Keratinocyte (primary cell): ENCODE measurements around the gene CBLB. TPM values are rescaled to one million over a fixed set of nuclear protein-coding genes. Genes with fewer than 3 reads are reported as not detected.

ENCODE experiments used
- DNase-seq: peaks from one replicate; pipeline ENCODE4 v3.0.0-alpha.2; 2011; ENCODE audit warnings: low read depth, missing footprints, low spot score
- FAIRE-seq: peaks from 2 replicates; lab custom pipeline; 2011; peaks lifted over from hg19 to GRCh38; lab: Jason Lieb, UNC
- H2AFZ ChIP-seq: 2 replicates; pipeline ENCODE4 v1.6.0; 2012; ENCODE audit warnings: low read length, control low read depth, inconsistent platforms; ENCODE audit not compliant: control insufficient read depth
- H3K27ac ChIP-seq: 2 replicates; pipeline ENCODE4 v1.5.1; 2011; ENCODE audit warnings: low read length; ENCODE audit not compliant: control insufficient read depth, insufficient read depth
- H3K27me3 ChIP-seq: 3 replicates; pipeline ENCODE4 v1.6.0; 2011; ENCODE audit warnings: low read length; ENCODE audit not compliant: control insufficient read depth, insufficient read depth; ENCODE audit errors: extremely low read depth
- H3K36me3 ChIP-seq, 2 experiments: 2 replicates in 1 of 2; 3 replicates in 1 of 2; pipeline ENCODE4 v1.5.1; 2011; ENCODE audit warnings: low read length in 2 of 2, mild to moderate bottlenecking in 1 of 2; ENCODE audit not compliant: control insufficient read depth in 2 of 2, insufficient read depth in 2 of 2; ENCODE audit errors: extremely low read depth in 1 of 2
- H3K4me1 ChIP-seq: 3 replicates; pipeline ENCODE4 v1.5.1; 2011; ENCODE audit warnings: low read length; ENCODE audit not compliant: control insufficient read depth, insufficient read depth; ENCODE audit errors: extremely low read depth
- H3K4me2 ChIP-seq: 3 replicates; pipeline ENCODE4 v1.6.0; 2011; ENCODE audit warnings: low read depth, low read length; ENCODE audit not compliant: control insufficient read depth, insufficient read depth; ENCODE audit errors: extremely low read depth
- H3K4me3 ChIP-seq, 3 experiments: fragments of 200-600 bp in 1 of 3; sonication (generic) in 1 of 3; 2 replicates in 2 of 3; 3 replicates in 1 of 3; pipeline ENCODE4 v1.5.1; 2011 to 2016; ENCODE audit warnings: low read length in 3 of 3, mild to moderate bottlenecking in 3 of 3, control low read depth in 2 of 3, inconsistent platforms in 1 of 3, low read depth in 1 of 3, mixed read lengths in 1 of 3, mixed run types in 1 of 3, moderate library complexity in 1 of 3; ENCODE audit not compliant: control insufficient read depth in 2 of 3, insufficient read depth in 2 of 3; ENCODE audit errors: extremely low read depth in 1 of 3
- H3K79me2 ChIP-seq: 2 replicates; pipeline ENCODE4 v1.6.0; 2012; ENCODE audit warnings: low read length; ENCODE audit not compliant: control insufficient read depth, insufficient read depth
- H3K9ac ChIP-seq: 3 replicates; pipeline ENCODE4 v1.6.0; 2011; ENCODE audit warnings: low read length; ENCODE audit not compliant: control insufficient read depth, insufficient read depth; ENCODE audit errors: extremely low read depth
- H3K9me1 ChIP-seq: 3 replicates; pipeline ENCODE4 v1.6.0; 2011; ENCODE audit warnings: low read length; ENCODE audit not compliant: control insufficient read depth, insufficient read depth; ENCODE audit errors: extremely low read depth
- H3K9me3 ChIP-seq: 2 replicates; pipeline ENCODE4 v1.5.1; 2012; ENCODE audit warnings: low read depth, low read length; ENCODE audit not compliant: control insufficient read depth
- H4K20me1 ChIP-seq: 3 replicates; pipeline ENCODE4 v1.6.0; 2011; ENCODE audit warnings: low read length; ENCODE audit not compliant: control insufficient read depth, insufficient read depth; ENCODE audit errors: extremely low read depth
- EZH2 ChIP-seq: IDR thresholded peaks from one replicate; pipeline ENCODE4 v1.6.1; 2012; ENCODE audit warnings: inconsistent platforms, mild to moderate bottlenecking, low read length, moderate library complexity
- dilution Hi-C: fragments of 300-500 bp; cut with MboI; formaldehyde crosslinking; loops from one replicate; pipeline ENCODE4 v1.7.0; 2020; ENCODE audit warnings: low sequenced_read_pairs; ENCODE audit not compliant: extremely low pct_ligation_motif_present
- polyA plus RNA-seq, 5 experiments: library from polyadenylated mRNA; depleted of rRNA in 3 of 5; stranded (reverse) in 3 of 5; stranded (forward) in 1 of 5; unstranded in 1 of 5; fragments of >200 nt; gene quantifications; 1 replicate in 1 of 5; 2 replicates in 3 of 5; 3 replicates in 1 of 5; pipeline versions ENCODE4 v1.2.1 to v1.2.3, GENCODE V29; 2011 to 2012; ENCODE audit warnings: missing spikeins in 2 of 5, low read depth in 1 of 5, low replicate concordance in 1 of 5
- TF ChIP-seq, protein P1 (sequence below), 3 experiments: IDR thresholded peaks in 1 of 3; conservative IDR thresholded peaks in 1 of 3; optimal IDR thresholded peaks in 1 of 3; 2 replicates in 2 of 3; 3 replicates in 1 of 3; pipeline versions ENCODE3 to v1.5.1; 2011; ENCODE audit warnings: low read length in 3 of 3, mild to moderate bottlenecking in 3 of 3, moderate library complexity in 2 of 3, control low read depth in 1 of 3, inconsistent platforms in 1 of 3; ENCODE audit not compliant: insufficient read depth in 2 of 3; ENCODE audit errors: extremely low read depth in 1 of 3

The CBLB gene
- polyA plus RNA-seq, 1 donor (not counting 4 experiments of a cell fraction or from before 2014, with no cell fraction given), result 13.6 TPM

- Histone ChIP-seq H2AFZ (no peak overlapping the region), H3K4me3 (no peak overlapping the region), H4K20me1 (no peaks in the 10 kb centered on the region), H3K27ac (no peak overlapping the region), H3K27me3 (no peaks in the 10 kb centered on the region), H3K9me3 (no peaks in the 10 kb centered on the region), H3K36me3 (peaks cover 0 to 2% of the 10 kb centered on the region in 2 experiments), H3K9ac (no peak overlapping the region), H3K9me1 (no peaks in the 10 kb centered on the region), H3K79me2 (peaks cover 9% of the 10 kb centered on the region), H3K4me2 (no peak overlapping the region), H3K4me1 (peaks cover under 1% of the 10 kb centered on the region)
- no peak for DNase-seq
- no peak for FAIRE-seq
- dilution Hi-C loops, result no loop called here
- no peak for TF ChIP-seq EZH2
- TF ChIP-seq, protein P1, sequence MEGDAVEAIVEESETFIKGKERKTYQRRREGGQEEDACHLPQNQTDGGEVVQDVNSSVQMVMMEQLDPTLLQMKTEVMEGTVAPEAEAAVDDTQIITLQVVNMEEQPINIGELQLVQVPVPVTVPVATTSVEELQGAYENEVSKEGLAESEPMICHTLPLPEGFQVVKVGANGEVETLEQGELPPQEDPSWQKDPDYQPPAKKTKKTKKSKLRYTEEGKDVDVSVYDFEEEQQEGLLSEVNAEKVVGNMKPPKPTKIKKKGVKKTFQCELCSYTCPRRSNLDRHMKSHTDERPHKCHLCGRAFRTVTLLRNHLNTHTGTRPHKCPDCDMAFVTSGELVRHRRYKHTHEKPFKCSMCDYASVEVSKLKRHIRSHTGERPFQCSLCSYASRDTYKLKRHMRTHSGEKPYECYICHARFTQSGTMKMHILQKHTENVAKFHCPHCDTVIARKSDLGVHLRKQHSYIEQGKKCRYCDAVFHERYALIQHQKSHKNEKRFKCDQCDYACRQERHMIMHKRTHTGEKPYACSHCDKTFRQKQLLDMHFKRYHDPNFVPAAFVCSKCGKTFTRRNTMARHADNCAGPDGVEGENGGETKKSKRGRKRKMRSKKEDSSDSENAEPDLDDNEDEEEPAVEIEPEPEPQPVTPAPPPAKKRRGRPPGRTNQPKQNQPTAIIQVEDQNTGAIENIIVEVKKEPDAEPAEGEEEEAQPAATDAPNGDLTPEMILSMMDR (optimal IDR thresholded peaks at IDR 0.05 in 1 of 3, IDR thresholded peaks at IDR 0.05 in 1 of 3, conservative IDR thresholded peaks at IDR 0.05 in 1 of 3; ENCODE audit: extremely low read depth in 1 of 3, insufficient read depth in 2 of 3, low read length in 3 of 3), result no peak
These were observed 6.6 kb downstream of the CBLB start for GRCh38 chr3:105862217-105862616.

- H3K9me1 ChIP-seq, result no peaks in the 10 kb centered on the region
- no peak for TF ChIP-seq EZH2
- TF ChIP-seq, protein P1 (optimal IDR thresholded peaks at IDR 0.05 in 1 of 3, IDR thresholded peaks at IDR 0.05 in 1 of 3, conservative IDR thresholded peaks at IDR 0.05 in 1 of 3; ENCODE audit: extremely low read depth in 1 of 3, insufficient read depth in 2 of 3, low read length in 3 of 3), result no peak
- H3K4me3 ChIP-seq, result no peak overlapping the region
- peaks cover 9% of the 10 kb centered on the region for H3K79me2 ChIP-seq
- H3K4me1 ChIP-seq, result no peaks in the 10 kb centered on the region
- H3K4me2 ChIP-seq, result no peak overlapping the region
- H2AFZ ChIP-seq, result no peak overlapping the region
- DNase-seq (no peak), FAIRE-seq (no peak)
- H3K9ac ChIP-seq, result no peak overlapping the region
- H3K27me3 ChIP-seq, result no peaks in the 10 kb centered on the region
- no peaks in the 10 kb centered on the region for H4K20me1 ChIP-seq
- no peak overlapping the region for H3K27ac ChIP-seq
- dilution Hi-C loops, result no loop called here
- H3K9me3 ChIP-seq, result no peaks in the 10 kb centered on the region
- peaks cover 0 to 2% of the 10 kb centered on the region in 2 experiments for H3K36me3 ChIP-seq
These were observed 8.2 kb downstream of the CBLB start for GRCh38 chr3:105860641-105861040.
